Prostate gland (tissue), 2 donors: ENCODE results near the gene DNAH6.

ENCODE experiments used
- POLR2A ChIP-seq: fragments of 450-650 bp; IDR thresholded peaks from one replicate; pipeline ENCODE4 v1.6.1; 2016; ENCODE audit warnings: antibody characterized with exemption, mild to moderate bottlenecking
- TF ChIP-seq, protein P1 (sequence below), 4 experiments: fragments of 200-600 bp in 2 of 4; fragments of 450-650 bp in 2 of 4; sonication (generic) in 2 of 4; IDR thresholded peaks; 1 replicate in 3 of 4; 2 replicates in 1 of 4; pipeline ENCODE4 v1.5.1; 2016 to 2019; ENCODE audit warnings: antibody characterized with exemption in 4 of 4, mild to moderate bottlenecking in 2 of 4, moderate library complexity in 2 of 4

DNA sequence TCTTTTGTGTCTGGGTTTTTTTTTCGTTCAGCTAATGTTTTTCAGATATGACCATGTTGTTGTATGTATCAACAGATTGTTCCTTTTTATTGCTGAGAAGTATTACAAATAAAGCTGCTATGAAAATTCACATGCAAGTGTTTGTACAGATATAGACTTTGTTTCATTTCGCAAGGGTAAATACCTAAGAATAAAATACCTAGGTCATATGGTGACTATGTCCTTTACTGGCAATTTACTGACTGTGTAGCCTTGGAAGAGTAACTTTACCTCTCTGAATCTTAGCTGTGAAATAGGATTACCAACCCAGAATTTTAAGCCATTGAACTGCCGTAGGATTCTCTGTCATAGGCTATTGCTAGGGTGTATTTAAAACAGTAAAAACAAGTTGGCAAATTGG, 19.0 kb upstream of the DNAH6 start:
- TF ChIP-seq, protein P1, sequence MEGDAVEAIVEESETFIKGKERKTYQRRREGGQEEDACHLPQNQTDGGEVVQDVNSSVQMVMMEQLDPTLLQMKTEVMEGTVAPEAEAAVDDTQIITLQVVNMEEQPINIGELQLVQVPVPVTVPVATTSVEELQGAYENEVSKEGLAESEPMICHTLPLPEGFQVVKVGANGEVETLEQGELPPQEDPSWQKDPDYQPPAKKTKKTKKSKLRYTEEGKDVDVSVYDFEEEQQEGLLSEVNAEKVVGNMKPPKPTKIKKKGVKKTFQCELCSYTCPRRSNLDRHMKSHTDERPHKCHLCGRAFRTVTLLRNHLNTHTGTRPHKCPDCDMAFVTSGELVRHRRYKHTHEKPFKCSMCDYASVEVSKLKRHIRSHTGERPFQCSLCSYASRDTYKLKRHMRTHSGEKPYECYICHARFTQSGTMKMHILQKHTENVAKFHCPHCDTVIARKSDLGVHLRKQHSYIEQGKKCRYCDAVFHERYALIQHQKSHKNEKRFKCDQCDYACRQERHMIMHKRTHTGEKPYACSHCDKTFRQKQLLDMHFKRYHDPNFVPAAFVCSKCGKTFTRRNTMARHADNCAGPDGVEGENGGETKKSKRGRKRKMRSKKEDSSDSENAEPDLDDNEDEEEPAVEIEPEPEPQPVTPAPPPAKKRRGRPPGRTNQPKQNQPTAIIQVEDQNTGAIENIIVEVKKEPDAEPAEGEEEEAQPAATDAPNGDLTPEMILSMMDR (IDR thresholded peaks at IDR 0.05) = no peak
- no peak for TF ChIP-seq POLR2A
